Psoas muscle (tissue), 8 donors: ENCODE results near the gene OR4N5. TPM values are rescaled to one million over a fixed set of nuclear protein-coding genes. Genes with fewer than 3 reads are reported as not detected.

ENCODE experiments used
- ATAC-seq, 4 donors: fragments of 200-7000 bp; cut with Tn5 transposase; one replicate each; pipeline ENCODE4 v1.9.1; 2020; ENCODE audit warnings: moderate library complexity in 3 of 4, mild to moderate bottlenecking in 2 of 4
- DNase-seq, 2 donors: peaks; one replicate each; pipeline ENCODE4 v3.0.0-alpha.2; 2020
- H3K27ac ChIP-seq: fragments of 200-600 bp; one replicate; pipeline ENCODE4 v1.8.0; 2022
- H3K27me3 ChIP-seq, 3 donors: fragments of 200-600 bp in 1 of 3; one replicate each; pipeline versions ENCODE4 v1.6.1 to v1.8.0; 2013 to 2022; ENCODE audit warnings: low read length in 2 of 3, mild to moderate bottlenecking in 2 of 3, moderate library complexity in 1 of 3; ENCODE audit not compliant: insufficient read depth in 3 of 3
- H3K36me3 ChIP-seq, 2 donors: fragments of 200-600 bp in 1 of 2; one replicate each; pipeline versions ENCODE4 v1.6.1 to v1.8.0; 2013 to 2022; ENCODE audit warnings: low read depth in 1 of 2, mild to moderate bottlenecking in 1 of 2, moderate library complexity in 1 of 2; ENCODE audit not compliant: insufficient read depth in 1 of 2
- H3K4me1 ChIP-seq: fragments of 200-600 bp; one replicate; pipeline ENCODE4 v1.8.0; 2022
- H3K4me3 ChIP-seq: fragments of 200-600 bp; one replicate; pipeline ENCODE4 v1.8.0; 2022; ENCODE audit warnings: mild to moderate bottlenecking
- H3K9me3 ChIP-seq: fragments of 200-600 bp; one replicate; pipeline ENCODE4 v1.8.0; 2022
- CTCF ChIP-seq: fragments of 200-600 bp; IDR thresholded peaks from one replicate; pipeline ENCODE4 v1.8.0; 2022; ENCODE audit warnings: antibody characterized with exemption
- WGBS, 3 donors: extraction: QIAGEN DNeasy Blood & Tissue Kit; methylation state at CpG; one replicate each; pipeline versions ENCODE4 v1.1.6 to v1.1.7; 2013; 5-methylcytosine and 5-hydroxymethylcytosine counted together
- intact Hi-C, 2 donors: fragments of 100-400 bp; cut with DNase I; formaldehyde crosslinking; loops; one replicate each; pipeline versions ENCODE4 v1.11.0 to v1.14.2; 2022
- polyA plus RNA-seq, 3 donors: library from polyadenylated mRNA; stranded (reverse); fragments of 200-250 nt; gene quantifications; one replicate each; pipeline ENCODE4 v1.2.3, GENCODE V29; 2013
- total RNA-seq, 4 donors: library from RNA; stranded (reverse); fragmentation: NEBNext Ultra II Directional in 2 of 4; extraction: Animal tissue kit (Norgen Biotek cat#: 25700) in 2 of 4; gene quantifications; one replicate each; pipeline versions ENCODE4 v1.2.1 to v1.2.4, GENCODE V29; 2021 to 2023
- donor health status: healthy with polysubstance abuse.
- donor health status: DM: no; HTN: no; CAD: no; lungs with moderate emphysema.
- donor health status: Bipolar disorder and iron deficiency.
- donor health status: healthy.
- donor health status: DM: yes; HTN: yes; CAD: no.
- donor health status: DM: no; HTN: no; CAD: no.
- donor health status: DM: no; HTN: no; CAD: no.
- donor health status: DM: yes; HTN: yes; CAD: no.

The OR4N5 gene
- total and polyA plus RNA-seq, 7 donors, result not detected

GRCh38 chr14:20112321-20112720 is 26.3 kb upstream of the OR4N5 start:
- ATAC-seq (no peak), DNase-seq (no peak)
- H3K9me3 ChIP-seq, result no peaks in the 10 kb centered on the region
- H3K4me1 ChIP-seq, result no peaks in the 10 kb centered on the region
- WGBS, 3 donors, result 65 to 82% (median 68%) methylated on average over 3 of the region's 3 CpGs
- no peaks in the 10 kb centered on the region for H3K36me3 ChIP-seq
- H3K4me3 ChIP-seq, result no peak overlapping the region
- intact Hi-C loops, result no loop called here
- TF ChIP-seq CTCF, result no peak
- H3K27ac ChIP-seq, result no peak overlapping the region
- H3K27me3 ChIP-seq, result no peaks in the 10 kb centered on the region

DNA sequence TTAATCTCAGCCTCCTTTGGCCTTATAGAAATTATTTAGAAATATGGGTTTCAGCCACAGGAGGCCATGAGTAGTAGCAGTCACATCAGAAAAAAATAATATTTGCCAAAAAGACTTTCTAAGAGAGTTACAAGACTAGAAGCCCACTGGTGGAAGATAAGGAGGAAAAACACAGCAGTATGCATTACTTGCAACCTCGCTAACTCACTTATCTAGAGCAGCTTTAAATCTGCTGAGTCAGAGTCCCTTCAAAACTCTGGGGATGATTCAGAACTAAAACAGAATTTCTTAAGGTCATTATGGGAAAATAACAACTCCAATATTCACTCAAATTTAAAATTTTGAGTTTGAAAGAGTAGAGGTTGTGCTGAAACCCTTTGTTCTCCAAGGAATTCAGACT is 21.9 kb upstream of the OR4N5 start:
- no peak for TF ChIP-seq CTCF
- H3K27me3 ChIP-seq, result no peaks in the 10 kb centered on the region
- DNase-seq (no peak), ATAC-seq (no peak)
- intact Hi-C loops, result no loop called here
- H3K9me3 ChIP-seq, result no peaks in the 10 kb centered on the region
- 26 to 61% (median 54%) methylated on average over 1 of the region's 1 CpG for WGBS, 3 donors
- H3K27ac ChIP-seq, result no peak overlapping the region
- H3K4me1 ChIP-seq, result no peaks in the 10 kb centered on the region
- H3K36me3 ChIP-seq, result no peaks in the 10 kb centered on the region
- no peak overlapping the region for H3K4me3 ChIP-seq

- whole genome bisulfite sequencing, 3 donors, result 76 to 77% (median 76%) methylated on average over 5 of the region's 5 CpGs
- Histone ChIP-seq H3K36me3 (no peaks in the 10 kb centered on the region), H3K9me3 (no peaks in the 10 kb centered on the region), H3K4me3 (no peak overlapping the region), H3K27me3 (no peaks in the 10 kb centered on the region), H3K27ac (no peak overlapping the region), H3K4me1 (no peaks in the 10 kb centered on the region)
- ATAC-seq (no peak), DNase-seq (no peak)
- intact Hi-C loops, result no loop called here
- TF ChIP-seq CTCF, result no peak
Measured at GRCh38 chr14:20118795-20119194, 19.8 kb upstream of the OR4N5 start.

DNA sequence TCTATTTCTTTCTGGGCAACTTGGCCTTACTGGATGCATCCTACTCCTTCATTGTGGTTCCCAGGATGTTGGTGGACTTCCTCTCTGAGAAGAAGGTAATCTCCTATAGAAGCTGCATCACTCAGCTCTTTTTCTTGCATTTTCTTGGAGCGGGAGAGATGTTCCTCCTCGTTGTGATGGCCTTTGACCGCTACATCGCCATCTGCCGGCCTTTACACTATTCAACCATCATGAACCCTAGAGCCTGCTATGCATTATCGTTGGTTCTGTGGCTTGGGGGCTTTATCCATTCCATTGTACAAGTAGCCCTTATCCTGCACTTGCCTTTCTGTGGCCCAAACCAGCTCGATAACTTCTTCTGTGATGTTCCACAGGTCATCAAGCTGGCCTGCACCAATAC is 5.3 kb downstream of the OR4N5 start:
- TF ChIP-seq CTCF, result no peak
- no peak overlapping the region for H3K27ac ChIP-seq
- no peaks in the 10 kb centered on the region for H3K36me3 ChIP-seq
- no peaks in the 10 kb centered on the region for H3K9me3 ChIP-seq
- H3K4me3 ChIP-seq, result no peak overlapping the region
- WGBS, 3 donors, result 18 to 30% (median 22%) methylated on average over 7 of the region's 7 CpGs
- DNase-seq, result no peak
- intact Hi-C loops, result no loop called here
- H3K27me3 ChIP-seq, result no peaks in the 10 kb centered on the region
- H3K4me1 ChIP-seq, result no peaks in the 10 kb centered on the region
- no peak for ATAC-seq

DNA sequence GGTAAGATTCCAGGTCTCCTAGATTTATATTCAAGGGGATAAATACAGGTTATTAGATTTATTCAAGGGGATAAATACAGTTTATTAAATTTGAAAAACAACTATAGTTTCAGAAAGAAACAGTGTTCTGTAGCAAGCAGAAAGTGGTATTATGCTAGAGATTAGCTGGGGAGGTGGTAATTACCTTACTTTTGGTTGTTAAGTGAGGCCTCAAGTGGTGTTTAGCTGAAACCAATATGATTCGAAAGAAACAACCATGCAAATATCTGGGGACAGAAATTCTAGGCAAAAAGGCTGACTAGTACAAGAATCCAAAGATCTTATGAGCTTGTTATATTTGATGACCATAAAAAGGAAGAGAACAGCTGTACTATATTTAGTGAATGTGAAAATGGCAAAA is 6.2 kb downstream of the OR4N5 start:
- H3K4me3 ChIP-seq, result no peak overlapping the region
- no peak for TF ChIP-seq CTCF
- intact Hi-C loops, result no loop called here
- H3K9me3 ChIP-seq, result no peaks in the 10 kb centered on the region
- H3K36me3 ChIP-seq, result no peaks in the 10 kb centered on the region
- no peak for ATAC-seq
- DNase-seq, result no peak
- H3K27ac ChIP-seq, result no peak overlapping the region
- no peaks in the 10 kb centered on the region for H3K27me3 ChIP-seq
- 43 to 50% (median 49%) methylated on average over 1 of the region's 1 CpG for WGBS, 3 donors
- H3K4me1 ChIP-seq, result no peaks in the 10 kb centered on the region
